H1 (cell line): ENCODE data around the gene S100P. TPM values are rescaled to one million over a fixed set of nuclear protein-coding genes. Genes with fewer than 3 reads are reported as not detected.
A peak's percentile ranks its signal among the peaks of the same experiment; 100 is the strongest.

Experiments
- CTCF ChIA-PET: fragments of 300-600 bp; sonication (Branson Sonifier 250); formaldehyde crosslinking; loops from one replicate; lab custom pipeline; 2021; ENCODE audit not compliant: partially characterized antibody; lab: Charles Lee
- POLR2A ChIA-PET: fragments of 300-600 bp; sonication (Branson Sonifier 250); formaldehyde crosslinking; loops from one replicate; lab custom pipeline; 2021; ENCODE audit warnings: inconsistent platforms; ENCODE audit not compliant: partially characterized antibody; lab: Charles Lee
- DNase-seq, 2 experiments: peaks; one replicate each; pipeline versions ENCODE4 v3.0.0 to v3.0.0-alpha.2; 2010 to 2022; ENCODE audit warnings: low spot score in 2 of 2, low read depth in 1 of 2, mixed read lengths in 1 of 2
- FAIRE-seq: peaks from 2 replicates; lab custom pipeline; 2011; peaks lifted over from hg19 to GRCh38; lab: Jason Lieb, UNC
- H2AFZ ChIP-seq: 2 replicates; pipeline ENCODE4 v1.8.1; 2012; ENCODE audit warnings: low read length, inconsistent platforms
- H2AK5ac ChIP-seq: 2 replicates; pipeline ENCODE4 v1.6.1; 2013; ENCODE audit warnings: low read depth, low read length
- H2BK120ac ChIP-seq: replicated peaks from 2 replicates; pipeline ENCODE3; 2013; ENCODE audit warnings: low read depth, low read length, inconsistent platforms
- H2BK12ac ChIP-seq: 2 replicates; pipeline ENCODE4 v1.6.1; 2013; ENCODE audit warnings: low read depth, low read length
- H2BK15ac ChIP-seq: 2 replicates; pipeline ENCODE4 v1.6.1; 2013; ENCODE audit warnings: low read length
- H2BK20ac ChIP-seq: 2 replicates; pipeline ENCODE4 v1.6.1; 2013; ENCODE audit warnings: low read length
- H2BK5ac ChIP-seq: 2 replicates; pipeline ENCODE4 v1.6.1; 2013; ENCODE audit warnings: low read depth, low read length
- H3K14ac ChIP-seq: 2 replicates; pipeline ENCODE4 v1.6.1; 2013; ENCODE audit warnings: inconsistent platforms; ENCODE audit not compliant: insufficient read length
- H3K18ac ChIP-seq: 2 replicates; pipeline ENCODE4 v1.6.1; 2013; ENCODE audit warnings: low read length; ENCODE audit errors: extremely low read depth
- H3K23ac ChIP-seq: 2 replicates; pipeline ENCODE4 v1.6.1; 2013; ENCODE audit warnings: inconsistent platforms; ENCODE audit not compliant: insufficient read length
- H3K23me2 ChIP-seq: 2 replicates; pipeline ENCODE4 v1.6.1; 2013; ENCODE audit warnings: low read depth, low read length
- H3K27ac ChIP-seq: 2 replicates; pipeline ENCODE4 v1.6.1; 2011; ENCODE audit warnings: low read depth, low read length, inconsistent platforms
- H3K27me3 ChIP-seq, 4 experiments: replicated peaks in 1 of 4; 1 replicate in 1 of 4; 2 replicates in 3 of 4; pipeline versions ENCODE4 v1.6.1 to v1.8.1; 2011 to 2013; ENCODE audit warnings: low read length in 3 of 4, mild to moderate bottlenecking in 3 of 4, inconsistent platforms in 2 of 4, mixed read lengths in 2 of 4, moderate library complexity in 1 of 4; ENCODE audit not compliant: control insufficient read depth in 3 of 4, insufficient read depth in 3 of 4; ENCODE audit errors: extremely low read depth in 1 of 4
- H3K36me3 ChIP-seq, 4 experiments: 2 replicates each; pipeline versions ENCODE4 v1.6.1 to v1.8.1; 2011 to 2013; ENCODE audit warnings: mild to moderate bottlenecking in 4 of 4, low read length in 3 of 4, moderate library complexity in 2 of 4, control low read depth in 1 of 4, inconsistent platforms in 1 of 4; ENCODE audit not compliant: insufficient read depth in 4 of 4, control insufficient read depth in 2 of 4
- H3K4ac ChIP-seq: replicated peaks from 2 replicates; pipeline ENCODE3; 2013; ENCODE audit warnings: low read length, low read depth, mixed read lengths, inconsistent platforms; ENCODE audit not compliant: insufficient read length
- H3K4me1 ChIP-seq, 4 experiments: replicated peaks in 1 of 4; 1 replicate in 1 of 4; 2 replicates in 3 of 4; pipeline versions ENCODE4 v1.6.1 to v1.8.1; 2011 to 2013; ENCODE audit warnings: low read length in 3 of 4, inconsistent platforms in 2 of 4, mixed read lengths in 1 of 4; ENCODE audit not compliant: insufficient read depth in 4 of 4, control insufficient read depth in 3 of 4
- H3K4me2 ChIP-seq, 2 experiments: 2 replicates each; pipeline versions ENCODE4 v1.6.1 to v1.8.1; 2011 to 2013; ENCODE audit warnings: low read depth in 2 of 2, low read length in 2 of 2, control low read depth in 1 of 2, inconsistent platforms in 1 of 2, mild to moderate bottlenecking in 1 of 2; ENCODE audit not compliant: insufficient read depth in 1 of 2
- H3K4me3 ChIP-seq, 4 experiments: fragments of 200-600, 300-600 bp in 1 of 4; sonication (generic), shearing (Covaris generic), sonication (Bioruptor Twin) in 1 of 4; 2 replicates each; pipeline versions ENCODE4 v1.5.1 to v1.8.1; 2011 to 2016; ENCODE audit warnings: low read length in 4 of 4, low read depth in 3 of 4, control low read depth in 2 of 4, inconsistent platforms in 2 of 4, mild to moderate bottlenecking in 2 of 4, mixed read lengths in 1 of 4, moderate library complexity in 1 of 4; ENCODE audit not compliant: insufficient read depth in 2 of 4; ENCODE audit errors: extremely low read depth in 1 of 4
- H3K56ac ChIP-seq: replicated peaks from 2 replicates; pipeline ENCODE3; 2013; ENCODE audit warnings: low read depth, mild to moderate bottlenecking, mixed read lengths, low read length, inconsistent platforms; ENCODE audit not compliant: insufficient read length
- H3K79me1 ChIP-seq: 2 replicates; pipeline ENCODE4 v1.6.1; 2013; ENCODE audit warnings: low read depth, low read length, control low read depth
- H3K79me2 ChIP-seq, 2 experiments: 2 replicates each; pipeline versions ENCODE4 v1.6.1 to v1.8.1; 2012 to 2013; ENCODE audit warnings: low read length in 2 of 2, mild to moderate bottlenecking in 2 of 2, inconsistent platforms in 1 of 2; ENCODE audit not compliant: insufficient read depth in 2 of 2, control insufficient read depth in 1 of 2
- H3K9ac ChIP-seq, 4 experiments: replicated peaks in 1 of 4; 1 replicate in 1 of 4; 2 replicates in 3 of 4; pipeline versions ENCODE4 v1.6.1 to v1.8.1; 2011 to 2013; ENCODE audit warnings: low read depth in 3 of 4, low read length in 3 of 4, control low read depth in 2 of 4, mild to moderate bottlenecking in 2 of 4, moderate library complexity in 2 of 4, inconsistent platforms in 1 of 4; ENCODE audit errors: extremely low read depth in 1 of 4
- H3K9me3 ChIP-seq, 2 experiments: 2 replicates each; pipeline versions ENCODE4 v1.6.1 to v1.8.1; 2012 to 2013; ENCODE audit warnings: mild to moderate bottlenecking in 2 of 2, moderate library complexity in 2 of 2, control low read depth in 1 of 2, inconsistent platforms in 1 of 2, low read depth in 1 of 2, low read length in 1 of 2, mixed read lengths in 1 of 2; ENCODE audit not compliant: insufficient read depth in 2 of 2
- H4K20me1 ChIP-seq, 2 experiments: replicated peaks in 1 of 2; 2 replicates each; pipeline versions ENCODE3 to v1.8.1; 2011 to 2013; ENCODE audit warnings: inconsistent platforms in 2 of 2, low read length in 2 of 2, mild to moderate bottlenecking in 1 of 2; ENCODE audit not compliant: insufficient read depth in 2 of 2, control insufficient read depth in 1 of 2
- H4K5ac ChIP-seq: 2 replicates; pipeline ENCODE4 v1.6.1; 2013; ENCODE audit warnings: low read length, low read depth, mixed read lengths, inconsistent platforms; ENCODE audit not compliant: insufficient read length
- H4K8ac ChIP-seq: 2 replicates; pipeline ENCODE4 v1.8.0; 2013; ENCODE audit warnings: mild to moderate bottlenecking, moderate library complexity, low read length, inconsistent platforms; ENCODE audit not compliant: insufficient read depth; ENCODE audit errors: extremely low read depth
- H4K91ac ChIP-seq: replicated peaks from 2 replicates; pipeline ENCODE3; 2013; ENCODE audit warnings: low read length, mixed read lengths, inconsistent platforms; ENCODE audit not compliant: insufficient read length
- ATF3 ChIP-seq: IDR thresholded peaks from 2 replicates; pipeline ENCODE4 v1.6.1; 2011; ENCODE audit warnings: low read depth, mild to moderate bottlenecking, low read length; ENCODE audit not compliant: insufficient read depth
- RAD21 ChIP-seq, 2 experiments: IDR thresholded peaks in 1 of 2; conservative IDR thresholded peaks in 1 of 2; 2 replicates each; pipeline ENCODE4 v1.6.1; 2011; ENCODE audit warnings: low read depth in 2 of 2, low read length in 2 of 2, improper control_type of control experiment in 1 of 2, inconsistent platforms in 1 of 2, mild to moderate bottlenecking in 1 of 2, moderate library complexity in 1 of 2
- USF2 ChIP-seq: IDR thresholded peaks from 2 replicates; pipeline ENCODE4 v1.6.1; 2011; ENCODE audit warnings: low read length, improper control_type of control experiment
- WGBS, 2 experiments: shearing (Covaris generic) in 1 of 2; methylation state at CpG; one replicate each; pipeline versions ENCODE4 v1.1.6 to v1.1.7; 2013 to 2015; ENCODE audit warnings: low lambda C conversion rate in 2 of 2, mixed read lengths in 2 of 2, inconsistent platforms in 1 of 2, low coverage in 1 of 2, missing lambda C conversion rate in 1 of 2; ENCODE audit not compliant: insufficient replicate concordance in 2 of 2, insufficient coverage in 1 of 2, insufficient read length in 1 of 2; ENCODE audit errors: extremely low coverage in 1 of 2, missing lambda C conversion rate in 1 of 2; 5-methylcytosine and 5-hydroxymethylcytosine counted together
- polyA plus RNA-seq, 7 experiments: library from polyadenylated mRNA; depleted of rRNA in 3 of 7; stranded (reverse) in 5 of 7; unstranded in 2 of 7; fragments of >200 nt in 5 of 7; fragments of 200-250 nt in 2 of 7; gene quantifications; 1 replicate in 5 of 7; 2 replicates in 1 of 7; 4 replicates in 1 of 7; pipeline versions ENCODE4 v1.2.1 to v1.2.3, GENCODE V29; 2011 to 2013; ENCODE audit warnings: missing spikeins in 2 of 7, mixed read lengths in 2 of 7
- total RNA-seq: library from RNA; stranded (reverse); fragmentation: NEBNext Ultra II Directional; extraction: Animal tissue kit (Norgen Biotek cat#: 25700); gene quantifications from 2 replicates; pipeline ENCODE4 v1.2.1, GENCODE V29; 2021

The S100P gene
- total and polyA plus RNA-seq, 2 of the 8 experiments (the other 6 are each of a cell fraction or from before 2014, with no cell fraction given): not detected

- 0 out of 2 replicates have a peak overlapping the region, but pooled peaks have one; percentile 10 for H2BK15ac ChIP-seq
- FAIRE-seq (no peak), DNase-seq (no peak)
- no peak overlapping the region for H3K4me2 ChIP-seq
- H2BK5ac ChIP-seq: no peak overlapping the region
- H3K4me1 ChIP-seq: peaks cover 0 to 19% (median 16%) of the 10 kb centered on the region in 4 experiments; a peak in 6 of 7 replicates
- no peak overlapping the region for H4K8ac ChIP-seq
- H4K5ac ChIP-seq: no peak overlapping the region
- no peak overlapping the region for H2BK12ac ChIP-seq
- H3K14ac ChIP-seq: no peak overlapping the region
- no peak overlapping the region for H2AK5ac ChIP-seq
- H3K9me3 ChIP-seq: no peaks in the 10 kb centered on the region
- no peaks in the 10 kb centered on the region for H3K36me3 ChIP-seq
- H3K23ac ChIP-seq: no peak overlapping the region
- H3K4me3 ChIP-seq: no peak overlapping the region
- no peaks in the 10 kb centered on the region for H3K79me2 ChIP-seq
- no peak overlapping the region for H3K56ac ChIP-seq
- ChIA-PET POLR2A (no interaction called here), CTCF (interaction anchor here (0.6 to 6.6 kb wide), 7 partner anchors 8 to 378 kb away, joined by 3 to 59 read pairs (median 6); a partner anchor contains a TSS)
- no peaks in the 10 kb centered on the region; the same call in 1 of the 2 replicates for H3K23me2 ChIP-seq
- no peak overlapping the region for H3K27ac ChIP-seq
- H3K27me3 ChIP-seq: 0 out of 7 replicates have a peak, but pooled peaks cover 0 to 2% (median 0%) of the 10 kb centered on the region in 4 experiments
- no peak overlapping the region for H3K18ac ChIP-seq
- 89% methylated on average over 3 of the region's 3 CpGs; no CpG with 5 or more reads in 1 of the 2 experiments for WGBS, 2 experiments
- H4K20me1 ChIP-seq: peaks cover 0 to 2% of the 10 kb centered on the region in 2 experiments
- no peak overlapping the region for H4K91ac ChIP-seq
- no peak overlapping the region for H2BK20ac ChIP-seq
- H2BK120ac ChIP-seq: no peak overlapping the region
- peaks cover 4% of the 10 kb centered on the region for H3K79me1 ChIP-seq
- H3K4ac ChIP-seq: no peak overlapping the region
- H3K9ac ChIP-seq: no peak overlapping the region
- no peak overlapping the region for H2AFZ ChIP-seq
- TF ChIP-seq RAD21 (IDR thresholded peaks at IDR 0.05 in 1 of 2, conservative IDR thresholded peaks at IDR 0.05 in 1 of 2; ENCODE audit: low read depth in 2 of 2, low read length in 2 of 2): no peak
- TF ChIP-seq ATF3: no peak
- no peak for TF ChIP-seq USF2
These were observed 872 bp upstream of the S100P start for GRCh38 chr4:6692806-6693205.
